Liver (tissue), 9 donors: ENCODE measurements around the gene CLEC4A. TPM values are rescaled to one million over a fixed set of nuclear protein-coding genes. Genes with fewer than 3 reads are reported as not detected.

Source experiments
- DNase-seq: peaks from one replicate; pipeline ENCODE4 v3.0.0-alpha.2; 2017; ENCODE audit warnings: low spot score
- H3K27ac ChIP-seq, 2 donors: one replicate each; pipeline ENCODE4 v1.7.0; 2013; ENCODE audit warnings: inconsistent platforms in 2 of 2, low read length in 2 of 2, control low read depth in 1 of 2, low read depth in 1 of 2, mild to moderate bottlenecking in 1 of 2
- H3K27me3 ChIP-seq, 4 donors: one replicate each; pipeline versions ENCODE4 v1.6.1 to v1.7.0; 2013; ENCODE audit warnings: low read length in 3 of 4, inconsistent platforms in 1 of 4, mild to moderate bottlenecking in 1 of 4, moderate library complexity in 1 of 4; ENCODE audit not compliant: control insufficient read depth in 4 of 4, insufficient read depth in 4 of 4
- H3K36me3 ChIP-seq, 4 donors: one replicate each; pipeline versions ENCODE4 v1.6.1 to v1.7.0; 2013; ENCODE audit warnings: low read length in 3 of 4, mild to moderate bottlenecking in 3 of 4, low read depth in 1 of 4, moderate library complexity in 1 of 4; ENCODE audit not compliant: control insufficient read depth in 4 of 4, insufficient read depth in 3 of 4
- H3K4me1 ChIP-seq, 4 donors: one replicate each; pipeline versions ENCODE4 v1.6.1 to v1.7.0; 2013; ENCODE audit warnings: low read length in 3 of 4, mild to moderate bottlenecking in 3 of 4, moderate library complexity in 1 of 4; ENCODE audit not compliant: control insufficient read depth in 4 of 4, insufficient read depth in 4 of 4
- H3K4me3 ChIP-seq, 3 donors: one replicate each; pipeline versions ENCODE4 v1.6.1 to v1.7.0; 2013; ENCODE audit warnings: low read length in 3 of 3, control low read depth in 1 of 3, low read depth in 1 of 3, mild to moderate bottlenecking in 1 of 3
- H3K9ac ChIP-seq, 2 donors: one replicate each; pipeline ENCODE4 v1.7.0; 2013; ENCODE audit warnings: low read length in 2 of 2, mild to moderate bottlenecking in 2 of 2, moderate library complexity in 2 of 2, control low read depth in 1 of 2, low read depth in 1 of 2
- H3K9me3 ChIP-seq, 4 donors: one replicate each; pipeline versions ENCODE4 v1.6.1 to v1.7.0; 2013; ENCODE audit warnings: low read length in 3 of 4; ENCODE audit not compliant: control insufficient read depth in 4 of 4
- EGR1 ChIP-seq, 2 donors: IDR thresholded peaks; 2 replicates each; pipeline ENCODE4 v1.6.1; 2016 to 2018; ENCODE audit warnings: antibody characterized with exemption in 2 of 2, low read depth in 2 of 2
- FOXA1 ChIP-seq: IDR thresholded peaks from 2 replicates; pipeline ENCODE4 v1.6.1; 2016; ENCODE audit warnings: antibody characterized with exemption
- FOXA2 ChIP-seq: IDR thresholded peaks from 2 replicates; pipeline ENCODE4 v1.6.1; 2016; ENCODE audit warnings: antibody characterized with exemption
- GABPA ChIP-seq, 2 donors: IDR thresholded peaks in 1 of 2; conservative IDR thresholded peaks in 1 of 2; 2 replicates each; pipeline ENCODE4 v1.6.1; 2016; ENCODE audit warnings: antibody characterized with exemption in 2 of 2, mild to moderate bottlenecking in 1 of 2, moderate library complexity in 1 of 2
- HNF4A ChIP-seq, 2 donors: conservative IDR thresholded peaks; 2 replicates each; pipeline ENCODE4 v1.6.1; 2016; ENCODE audit warnings: antibody characterized with exemption in 2 of 2, mild to moderate bottlenecking in 2 of 2
- JUND ChIP-seq, 2 donors: IDR thresholded peaks; 2 replicates each; pipeline ENCODE4 v1.6.1; 2016; ENCODE audit warnings: antibody characterized with exemption in 2 of 2
- MAX ChIP-seq: IDR thresholded peaks from 2 replicates; pipeline ENCODE4 v1.6.1; 2016; ENCODE audit warnings: antibody characterized with exemption
- NR2F2 ChIP-seq: IDR thresholded peaks from 2 replicates; pipeline ENCODE4 v1.6.1; 2016; ENCODE audit warnings: antibody characterized with exemption
- RAD21 ChIP-seq, 2 donors: IDR thresholded peaks; 2 replicates each; pipeline ENCODE4 v1.6.1; 2016; ENCODE audit warnings: antibody characterized with exemption in 2 of 2, mild to moderate bottlenecking in 2 of 2
- REST ChIP-seq: IDR thresholded peaks from 2 replicates; pipeline ENCODE4 v1.6.1; 2016; ENCODE audit warnings: antibody characterized with exemption, mild to moderate bottlenecking
- SP1 ChIP-seq: IDR thresholded peaks from 2 replicates; pipeline ENCODE4 v1.6.1; 2018; ENCODE audit warnings: antibody characterized with exemption, mild to moderate bottlenecking
- TAF1 ChIP-seq: conservative IDR thresholded peaks from 2 replicates; pipeline ENCODE4 v1.6.1; 2016; ENCODE audit warnings: antibody characterized with exemption, mild to moderate bottlenecking
- YY1 ChIP-seq: IDR thresholded peaks from 2 replicates; pipeline ENCODE4 v1.6.1; 2016; ENCODE audit warnings: antibody characterized with exemption, mild to moderate bottlenecking
- WGBS: extraction: QIAGEN DNeasy Blood & Tissue Kit; methylation state at CpG from one replicate; pipeline ENCODE4 v1.1.7; 2013; 5-methylcytosine and 5-hydroxymethylcytosine counted together
- polyA plus RNA-seq, 2 donors: library from polyadenylated mRNA; stranded (reverse) in 1 of 2; unstranded in 1 of 2; fragments of 200-250 nt in 1 of 2; fragments of >200 nt in 1 of 2; fragmentation: Nextera tagmentation in 1 of 2; extraction: Ambion mirVana in 1 of 2; gene quantifications; one replicate each; pipeline versions ENCODE4 v1.2.1 to v1.2.3, GENCODE V29; 2013 to 2015
- total RNA-seq, 2 donors: library from RNA; depleted of rRNA; stranded (reverse); fragments of >200 nt; gene quantifications; one replicate each; pipeline ENCODE4 v1.2.3, GENCODE V29; 2014
- TF ChIP-seq, protein P1 (sequence below): fragments of 150-350 bp; IDR thresholded peaks from 2 replicates; pipeline ENCODE4 v1.5.1; 2017; ENCODE audit warnings: improper control_type of control experiment, low read depth, low read length; ENCODE audit not compliant: missing input control
- TF ChIP-seq, protein P2 (sequence below): IDR thresholded peaks from 2 replicates; pipeline ENCODE4 v1.6.1; 2016; ENCODE audit warnings: antibody characterized with exemption
- donor health status: healthy.
- donor health status: healthy.
- donor health status: healthy.
- donor health status: healthy.
- donor health status: healthy.

CLEC4A gene
- total and polyA plus RNA-seq, 4 donors = 0.67 to 2.5 (median 1.6) TPM

GRCh38 chr12:8154526-8154925 is 31.1 kb downstream of the CLEC4A start:
- no peak overlapping the region for H3K9ac ChIP-seq
- no peak for DNase-seq
- H3K4me1 ChIP-seq = no peaks in the 10 kb centered on the region
- TF ChIP-seq REST (no peak), MAX (no peak), HNF4A (conservative IDR thresholded peaks at IDR 0.05) (no peak), TAF1 (no peak), FOXA1 (no peak), RAD21 (IDR thresholded peaks at IDR 0.05) (no peak)
- TF ChIP-seq, protein P1, sequence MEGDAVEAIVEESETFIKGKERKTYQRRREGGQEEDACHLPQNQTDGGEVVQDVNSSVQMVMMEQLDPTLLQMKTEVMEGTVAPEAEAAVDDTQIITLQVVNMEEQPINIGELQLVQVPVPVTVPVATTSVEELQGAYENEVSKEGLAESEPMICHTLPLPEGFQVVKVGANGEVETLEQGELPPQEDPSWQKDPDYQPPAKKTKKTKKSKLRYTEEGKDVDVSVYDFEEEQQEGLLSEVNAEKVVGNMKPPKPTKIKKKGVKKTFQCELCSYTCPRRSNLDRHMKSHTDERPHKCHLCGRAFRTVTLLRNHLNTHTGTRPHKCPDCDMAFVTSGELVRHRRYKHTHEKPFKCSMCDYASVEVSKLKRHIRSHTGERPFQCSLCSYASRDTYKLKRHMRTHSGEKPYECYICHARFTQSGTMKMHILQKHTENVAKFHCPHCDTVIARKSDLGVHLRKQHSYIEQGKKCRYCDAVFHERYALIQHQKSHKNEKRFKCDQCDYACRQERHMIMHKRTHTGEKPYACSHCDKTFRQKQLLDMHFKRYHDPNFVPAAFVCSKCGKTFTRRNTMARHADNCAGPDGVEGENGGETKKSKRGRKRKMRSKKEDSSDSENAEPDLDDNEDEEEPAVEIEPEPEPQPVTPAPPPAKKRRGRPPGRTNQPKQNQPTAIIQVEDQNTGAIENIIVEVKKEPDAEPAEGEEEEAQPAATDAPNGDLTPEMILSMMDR = no peak
- H3K9me3 ChIP-seq = no peaks in the 10 kb centered on the region
- H3K4me3 ChIP-seq = no peak overlapping the region
- no peak overlapping the region for H3K27ac ChIP-seq
- no peaks in the 10 kb centered on the region for H3K27me3 ChIP-seq
- no peaks in the 10 kb centered on the region for H3K36me3 ChIP-seq

- Histone ChIP-seq H3K36me3 (no peaks in the 10 kb centered on the region), H3K9ac (no peak overlapping the region), H3K9me3 (no peaks in the 10 kb centered on the region), H3K4me1 (no peaks in the 10 kb centered on the region), H3K4me3 (no peak overlapping the region), H3K27ac (no peak overlapping the region), H3K27me3 (no peaks in the 10 kb centered on the region)
- TF ChIP-seq FOXA2 (no peak), TAF1 (no peak), YY1 (no peak), HNF4A (conservative IDR thresholded peaks at IDR 0.05) (no peak), GABPA (IDR thresholded peaks at IDR 0.05 in 1 of 2, conservative IDR thresholded peaks at IDR 0.05 in 1 of 2) (no peak), NR2F2 (no peak), JUND (IDR thresholded peaks at IDR 0.05) (no peak), EGR1 (IDR thresholded peaks at IDR 0.05; ENCODE audit: low read depth in 2 of 2) (no peak), RAD21 (IDR thresholded peaks at IDR 0.05) (no peak)
- TF ChIP-seq, protein P2, sequence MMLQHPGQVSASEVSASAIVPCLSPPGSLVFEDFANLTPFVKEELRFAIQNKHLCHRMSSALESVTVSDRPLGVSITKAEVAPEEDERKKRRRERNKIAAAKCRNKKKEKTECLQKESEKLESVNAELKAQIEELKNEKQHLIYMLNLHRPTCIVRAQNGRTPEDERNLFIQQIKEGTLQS = no peak
- no peak for DNase-seq
- WGBS = 95% methylated on average over 2 of the region's 2 CpGs
Measured at GRCh38 chr12:8156416-8156815, 33.0 kb downstream of the CLEC4A start.

DNA sequence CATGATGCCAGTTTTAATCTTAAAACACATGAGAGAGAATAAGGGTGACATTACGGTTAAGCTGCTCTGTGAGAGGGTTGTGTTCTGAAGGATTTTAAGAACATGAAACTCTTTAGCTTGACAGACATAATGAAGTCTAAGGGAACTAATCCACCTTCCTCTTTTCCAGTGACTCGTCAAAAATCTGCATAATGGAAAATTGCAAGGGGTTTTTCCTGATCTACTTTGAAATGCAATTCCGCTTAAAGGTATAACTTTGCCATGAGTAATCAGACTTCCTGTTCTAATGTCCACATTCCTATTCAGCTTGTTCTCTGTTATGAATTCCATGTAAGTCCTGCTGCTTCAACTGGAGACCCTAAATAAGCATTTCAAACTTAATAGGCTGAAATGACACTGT is 33.4 kb downstream of the CLEC4A start, which contains the start of gene ZNF705A:
Gene ZNF705A, plus strand, starts transcription at position 171 of the 400 bp plus-strand sequence. CDS start 15,611 bp downstream, outside the sequence.
- Histone ChIP-seq H3K4me3 (no peak within 1 kb of the TSS), H3K9me3 (no peaks in the 10 kb centered on the region), H3K36me3 (no peaks in the 10 kb centered on the region), H3K27ac (peak within 1 kb of the TSS in 1 of 2 donors; percentile 7), H3K27me3 (no peaks in the 10 kb centered on the region), H3K9ac (no peak within 1 kb of the TSS), H3K4me1 (no peaks in the 10 kb centered on the region)
- DNase-seq = no peak
- 74% methylated on average over 3 of the region's 3 CpGs for WGBS
- TF ChIP-seq, protein P1 = no peak
- TF ChIP-seq, protein P2 = no peak
- TF ChIP-seq HNF4A (conservative IDR thresholded peaks at IDR 0.05) (no peak), MAX (no peak), SP1 (no peak), FOXA2 (no peak), GABPA (IDR thresholded peaks at IDR 0.05 in 1 of 2, conservative IDR thresholded peaks at IDR 0.05 in 1 of 2) (no peak), FOXA1 (no peak), EGR1 (IDR thresholded peaks at IDR 0.05; ENCODE audit: low read depth in 2 of 2) (no peak), RAD21 (IDR thresholded peaks at IDR 0.05) (no peak)
